Stomach smooth muscle (tissue), 2 donors: ENCODE data around the gene DLL1.
"Not testable (repeated sequence)": the region's sequence is repeated elsewhere in the genome, so short reads cannot be mapped to it uniquely, and the experiment has no call there.

Source experiments
- H3K27ac ChIP-seq: one replicate; pipeline ENCODE4 v1.7.0; 2013; ENCODE audit warnings: mild to moderate bottlenecking, low read length, inconsistent platforms
- H3K27me3 ChIP-seq, 2 donors: one replicate each; pipeline ENCODE4 v1.7.0; 2013; ENCODE audit warnings: low read length in 2 of 2; ENCODE audit not compliant: insufficient read depth in 2 of 2, control insufficient read depth in 1 of 2
- H3K36me3 ChIP-seq, 2 donors: one replicate each; pipeline ENCODE4 v1.7.0; 2013; ENCODE audit warnings: low read length in 2 of 2; ENCODE audit not compliant: control insufficient read depth in 2 of 2, insufficient read depth in 2 of 2
- H3K4me1 ChIP-seq: one replicate; pipeline ENCODE4 v1.7.0; 2013; ENCODE audit warnings: low read length; ENCODE audit not compliant: control insufficient read depth, insufficient read depth
- H3K4me3 ChIP-seq, 2 donors: one replicate each; pipeline ENCODE4 v1.7.0; 2013; ENCODE audit warnings: low read length in 2 of 2
- H3K9ac ChIP-seq, 2 donors: one replicate each; pipeline ENCODE4 v1.7.0; 2013; ENCODE audit warnings: low read length in 2 of 2, mild to moderate bottlenecking in 1 of 2
- H3K9me3 ChIP-seq, 2 donors: one replicate each; pipeline ENCODE4 v1.7.0; 2013; ENCODE audit warnings: low read length in 2 of 2; ENCODE audit not compliant: control insufficient read depth in 2 of 2
- donor health status: healthy.
- donor health status: Pancreatic carcinoma.

The DLL1 gene

DNA sequence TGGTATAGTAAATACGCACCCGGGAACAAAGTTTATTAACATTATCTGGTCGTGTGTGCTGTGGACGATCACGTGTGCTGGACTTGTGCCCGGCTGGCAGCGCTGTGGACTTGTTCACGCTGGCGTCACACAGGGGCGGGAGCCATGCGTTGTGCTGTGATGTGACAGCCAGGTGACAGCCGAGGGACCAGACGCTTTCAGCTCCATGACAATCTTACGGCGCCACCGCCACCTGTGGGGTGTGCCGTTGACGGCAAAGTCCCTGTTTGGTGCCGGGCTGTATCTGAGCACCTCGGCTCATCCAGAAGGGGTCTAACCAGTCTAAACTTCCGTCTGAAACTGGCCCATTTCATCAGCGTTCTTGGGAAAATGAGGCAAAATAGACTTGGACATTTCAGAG is 25.2 kb downstream of the DLL1 start:
- no peak overlapping the region for H3K4me3 ChIP-seq
- H3K36me3 ChIP-seq, result no peaks in the 10 kb centered on the region
- H3K4me1 ChIP-seq, result no peaks in the 10 kb centered on the region
- no peaks in the 10 kb centered on the region for H3K9me3 ChIP-seq
- H3K27ac ChIP-seq, result no peak overlapping the region
- H3K27me3 ChIP-seq, result peaks cover 0 to 4% of the 10 kb centered on the region in 2 donors
- H3K9ac ChIP-seq, result no peak overlapping the region

DNA sequence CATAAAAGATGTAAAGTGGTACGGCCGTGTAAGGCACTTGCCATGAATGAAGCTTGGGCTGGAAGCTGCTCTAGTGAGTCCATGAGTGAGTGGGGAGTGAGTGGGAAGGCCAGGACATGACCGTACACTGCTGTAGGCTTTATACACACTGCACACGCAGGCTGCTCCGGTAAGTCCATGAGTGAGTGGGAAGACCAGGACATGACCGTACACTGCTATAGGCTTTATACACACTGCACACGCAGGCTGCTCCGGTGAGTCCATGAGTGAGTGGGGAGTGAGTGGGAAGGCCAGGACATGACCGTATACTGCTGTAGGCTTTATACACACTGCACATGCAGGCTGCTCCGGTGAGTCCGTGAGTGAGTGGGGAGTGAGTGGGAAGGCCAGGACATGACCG is 26.2 kb downstream of the DLL1 start:
- H3K27me3 ChIP-seq, H3K27ac ChIP-seq, H3K9me3 ChIP-seq, H3K9ac ChIP-seq, H3K4me3 ChIP-seq, H3K36me3 ChIP-seq, H3K4me1 ChIP-seq: not testable (repeated sequence)

DNA sequence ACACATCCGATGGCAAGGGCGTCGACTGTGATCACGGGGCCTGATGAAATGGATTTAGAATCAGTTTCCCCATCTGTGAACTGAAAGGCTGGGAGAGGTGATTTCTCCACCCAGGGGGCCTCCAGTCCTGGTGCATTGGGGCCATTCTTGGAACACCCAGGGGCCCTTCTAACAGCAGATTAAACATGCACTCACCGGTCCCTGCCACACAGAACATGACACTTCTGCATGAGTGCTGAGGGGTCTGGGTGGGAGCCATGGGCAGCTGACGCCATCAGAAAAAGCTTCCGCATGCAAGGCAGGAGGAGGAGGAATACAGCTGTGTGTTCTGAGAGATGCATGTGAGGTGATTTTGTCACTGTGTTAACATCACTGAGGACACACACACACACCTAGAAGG is 26.8 kb downstream of the DLL1 start:
- H3K27ac ChIP-seq, result no peak overlapping the region
- peaks cover 0 to 4% of the 10 kb centered on the region in 2 donors for H3K27me3 ChIP-seq
- H3K36me3 ChIP-seq, result no peaks in the 10 kb centered on the region
- no peaks in the 10 kb centered on the region for H3K9me3 ChIP-seq
- H3K4me1 ChIP-seq, result no peaks in the 10 kb centered on the region
- H3K9ac ChIP-seq, result no peak overlapping the region
- H3K4me3 ChIP-seq, result no peak overlapping the region

DNA sequence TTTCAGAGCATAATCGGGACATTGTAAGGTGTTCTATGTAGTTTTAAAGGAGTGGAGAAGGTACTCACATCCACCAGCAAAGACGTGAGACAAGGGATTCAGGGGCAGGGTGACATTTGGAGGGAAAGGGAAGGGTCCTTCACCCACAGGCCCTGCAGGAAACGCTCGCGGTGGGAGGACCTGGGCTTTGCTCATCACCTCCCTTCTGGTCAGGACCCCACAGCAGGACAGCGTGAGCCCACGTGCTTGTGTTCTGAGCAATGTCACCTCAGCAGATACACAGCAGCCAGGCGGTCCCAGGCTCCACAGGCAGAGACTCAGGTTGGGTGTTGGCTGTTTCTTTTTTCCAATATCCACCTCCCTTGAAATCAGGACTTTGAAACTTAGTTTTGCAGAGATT is 27.5 kb downstream of the DLL1 start:
- H3K4me3 ChIP-seq, result no peak overlapping the region
- H3K9ac ChIP-seq, result no peak overlapping the region
- peaks cover 0 to 4% of the 10 kb centered on the region in 2 donors for H3K27me3 ChIP-seq
- no peaks in the 10 kb centered on the region for H3K9me3 ChIP-seq
- H3K36me3 ChIP-seq, result no peaks in the 10 kb centered on the region
- H3K4me1 ChIP-seq, result no peaks in the 10 kb centered on the region
- no peak overlapping the region for H3K27ac ChIP-seq

DNA sequence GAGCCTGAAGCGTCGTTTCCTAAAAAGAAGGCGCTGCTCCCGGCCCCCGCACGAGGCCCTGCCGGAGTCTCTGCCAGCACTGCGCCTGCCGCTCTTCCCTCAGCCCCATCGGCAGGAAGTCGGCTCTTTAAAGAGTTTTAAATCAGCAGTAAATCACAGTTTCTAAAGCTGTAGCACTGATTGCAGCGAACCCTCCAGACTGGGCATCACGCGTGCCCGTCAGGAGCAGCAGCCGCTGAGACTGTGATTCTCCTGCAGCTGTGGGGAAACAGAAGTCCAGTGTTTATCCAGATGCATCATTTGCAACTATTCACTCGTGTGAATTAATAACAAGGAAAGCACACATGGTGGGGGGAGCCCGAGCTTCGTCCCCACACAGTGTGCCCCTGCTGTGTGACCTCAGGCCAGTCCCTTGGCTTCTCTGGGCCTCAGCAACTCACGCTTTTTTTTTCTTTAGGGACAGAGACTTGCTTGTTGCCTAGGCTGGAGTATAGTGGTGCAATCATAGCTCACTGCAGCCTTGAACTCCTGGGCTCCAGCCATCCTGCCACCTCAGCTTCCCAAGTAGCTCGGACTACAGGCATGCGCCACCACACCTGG is 28.3 kb downstream of the DLL1 start:
- H3K4me1 ChIP-seq, result no peaks in the 10 kb centered on the region
- no peaks in the 10 kb centered on the region for H3K9me3 ChIP-seq
- no peaks in the 10 kb centered on the region for H3K36me3 ChIP-seq
- no peak overlapping the region for H3K9ac ChIP-seq
- H3K27me3 ChIP-seq, result peaks cover 0 to 4% of the 10 kb centered on the region in 2 donors
- H3K4me3 ChIP-seq, result no peak overlapping the region
- no peak overlapping the region for H3K27ac ChIP-seq

DNA sequence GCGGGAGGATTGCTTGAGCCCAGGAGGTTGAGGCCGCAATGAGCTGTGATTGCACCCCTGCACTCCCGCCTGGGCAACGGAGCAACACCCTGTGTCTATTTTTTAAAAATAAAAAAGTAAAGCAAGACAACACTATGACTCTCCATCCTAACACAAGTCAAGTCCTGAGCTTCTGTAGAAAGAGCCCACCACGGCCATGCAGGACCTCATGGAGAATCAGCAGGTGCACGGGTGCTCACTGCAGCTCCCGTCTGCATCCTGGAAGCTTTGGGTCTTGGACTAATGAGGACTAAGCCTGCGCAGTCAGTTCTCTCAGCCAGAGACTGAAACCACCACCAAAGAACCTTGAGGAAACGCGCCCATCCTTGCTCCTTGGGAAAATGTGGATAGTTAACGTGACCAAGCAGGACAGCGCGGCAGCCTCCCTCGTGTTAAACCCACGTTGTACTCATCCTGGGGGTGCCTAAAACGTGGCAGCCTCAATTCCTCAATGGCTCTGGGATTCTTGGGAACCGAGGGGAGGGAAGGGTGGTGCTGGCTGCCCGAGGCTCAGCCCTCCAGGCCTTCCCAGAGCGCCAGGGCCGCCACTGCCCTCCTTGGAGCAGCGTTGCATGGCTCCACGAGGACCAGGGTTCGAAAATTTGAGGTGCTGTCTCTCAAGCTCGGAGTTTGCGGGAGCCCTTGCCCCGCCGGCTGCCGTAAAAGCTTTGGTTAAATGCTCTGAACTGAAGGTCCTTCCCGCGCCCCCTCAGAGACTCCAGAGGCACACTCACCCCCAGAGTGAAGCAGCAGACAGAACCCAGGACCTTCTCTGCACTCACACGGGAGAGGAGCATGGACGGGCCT is 29.0 kb downstream of the DLL1 start:
- H3K9ac ChIP-seq, result no peak overlapping the region
- peaks cover 0 to 4% of the 10 kb centered on the region in 2 donors for H3K27me3 ChIP-seq
- H3K36me3 ChIP-seq, result no peaks in the 10 kb centered on the region
- no peaks in the 10 kb centered on the region for H3K4me1 ChIP-seq
- no peak overlapping the region for H3K27ac ChIP-seq
- H3K9me3 ChIP-seq, result no peaks in the 10 kb centered on the region
- H3K4me3 ChIP-seq, result no peak overlapping the region

DNA sequence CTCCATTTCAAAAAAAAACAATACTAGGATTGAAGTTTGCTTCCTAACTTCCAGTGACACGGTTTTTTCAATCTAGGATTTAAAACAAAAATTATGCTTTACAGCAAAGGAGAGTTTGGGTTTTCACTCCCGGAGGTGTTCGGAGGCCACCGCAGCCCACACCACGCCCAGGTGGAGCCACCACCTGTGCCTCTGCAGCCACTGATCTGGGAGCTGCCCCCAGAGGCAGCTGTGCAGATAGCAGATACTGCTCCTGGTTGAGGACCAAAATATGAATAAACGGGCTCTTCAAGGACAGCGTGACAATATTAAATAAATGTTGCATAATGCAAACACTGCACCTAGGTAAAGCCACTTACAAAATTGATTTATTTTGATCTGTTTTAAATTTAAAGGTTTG is 30.2 kb downstream of the DLL1 start:
- Histone ChIP-seq H3K27me3 (peaks cover 0 to 4% of the 10 kb centered on the region in 2 donors), H3K4me1 (no peaks in the 10 kb centered on the region), H3K9me3 (no peaks in the 10 kb centered on the region), H3K9ac (no peak overlapping the region), H3K4me3 (no peak overlapping the region), H3K36me3 (no peaks in the 10 kb centered on the region), H3K27ac (no peak overlapping the region)

DNA sequence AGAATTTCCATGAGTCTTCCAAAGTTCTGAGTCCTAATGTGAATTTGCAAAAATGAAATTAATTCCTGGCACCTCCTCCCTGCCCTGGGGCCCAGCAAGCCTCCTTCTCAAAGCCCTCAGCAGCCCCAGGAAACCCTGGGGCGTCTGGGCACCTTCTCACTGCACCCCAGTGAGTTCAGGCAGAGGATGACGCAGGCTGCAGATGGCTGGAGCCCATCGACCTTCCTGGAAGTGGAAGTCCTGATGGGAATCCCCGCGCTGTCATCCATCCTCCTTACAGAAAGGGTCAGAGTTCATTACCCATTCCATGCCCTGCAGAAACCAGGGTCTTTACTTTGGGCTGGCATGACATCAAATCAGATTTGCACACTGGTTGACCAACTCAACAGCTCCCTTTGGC is 31.6 kb downstream of the DLL1 start:
- Histone ChIP-seq H3K36me3 (no peaks in the 10 kb centered on the region), H3K4me3 (no peak overlapping the region), H3K9me3 (no peaks in the 10 kb centered on the region), H3K4me1 (no peaks in the 10 kb centered on the region), H3K9ac (no peak overlapping the region), H3K27me3 (peaks cover 0 to 7% of the 10 kb centered on the region in 2 donors), H3K27ac (no peak overlapping the region)

DNA sequence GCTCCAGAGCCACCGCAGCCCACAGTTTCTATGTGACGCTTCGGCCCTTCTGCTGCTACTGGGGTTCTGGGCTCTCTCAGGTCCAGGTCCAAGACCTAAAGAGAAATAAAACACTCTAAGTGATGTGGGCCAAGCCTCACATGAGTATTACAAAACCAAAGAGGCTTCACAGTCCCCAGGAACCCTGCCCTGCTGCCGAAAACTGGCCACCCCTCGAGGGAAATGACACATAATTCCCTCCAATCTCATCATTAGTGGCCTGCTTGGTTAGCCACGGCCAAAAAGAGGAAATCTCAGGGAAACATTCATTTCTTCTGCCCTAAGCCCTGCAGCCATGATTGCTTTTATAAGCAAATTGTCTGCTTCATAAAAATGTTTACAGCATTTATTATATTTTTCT is 32.5 kb downstream of the DLL1 start:
- H3K27ac ChIP-seq, result no peak overlapping the region
- H3K36me3 ChIP-seq, result no peaks in the 10 kb centered on the region
- no peaks in the 10 kb centered on the region for H3K4me1 ChIP-seq
- peaks cover 0 to 6% of the 10 kb centered on the region in 2 donors for H3K27me3 ChIP-seq
- no peak overlapping the region for H3K4me3 ChIP-seq
- no peak overlapping the region for H3K9ac ChIP-seq
- no peaks in the 10 kb centered on the region for H3K9me3 ChIP-seq

DNA sequence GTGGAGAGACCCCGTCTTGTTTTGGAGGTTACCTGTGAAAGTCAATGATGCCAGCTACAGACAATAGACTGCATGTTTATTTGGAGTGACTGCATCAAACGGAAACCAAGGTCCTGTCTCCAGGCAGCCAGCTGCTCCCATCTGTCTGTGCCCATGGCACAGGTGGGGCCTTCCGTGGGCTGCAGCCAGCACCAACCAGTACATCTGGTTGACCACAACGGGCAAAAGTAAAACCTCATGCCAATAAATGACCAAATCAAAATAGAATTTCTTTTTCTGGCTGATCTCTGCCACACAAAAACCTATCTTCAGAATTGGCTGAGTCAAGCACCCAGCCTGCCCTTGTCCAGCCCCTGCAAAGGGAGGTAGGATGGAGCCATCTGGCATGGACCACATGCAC is 33.5 kb downstream of the DLL1 start:
- no peaks in the 10 kb centered on the region for H3K36me3 ChIP-seq
- H3K27me3 ChIP-seq, result peaks cover 0 to 6% of the 10 kb centered on the region in 2 donors
- no peaks in the 10 kb centered on the region for H3K4me1 ChIP-seq
- no peak overlapping the region for H3K27ac ChIP-seq
- H3K9ac ChIP-seq, result no peak overlapping the region
- H3K4me3 ChIP-seq, result no peak overlapping the region
- H3K9me3 ChIP-seq, result no peaks in the 10 kb centered on the region

DNA sequence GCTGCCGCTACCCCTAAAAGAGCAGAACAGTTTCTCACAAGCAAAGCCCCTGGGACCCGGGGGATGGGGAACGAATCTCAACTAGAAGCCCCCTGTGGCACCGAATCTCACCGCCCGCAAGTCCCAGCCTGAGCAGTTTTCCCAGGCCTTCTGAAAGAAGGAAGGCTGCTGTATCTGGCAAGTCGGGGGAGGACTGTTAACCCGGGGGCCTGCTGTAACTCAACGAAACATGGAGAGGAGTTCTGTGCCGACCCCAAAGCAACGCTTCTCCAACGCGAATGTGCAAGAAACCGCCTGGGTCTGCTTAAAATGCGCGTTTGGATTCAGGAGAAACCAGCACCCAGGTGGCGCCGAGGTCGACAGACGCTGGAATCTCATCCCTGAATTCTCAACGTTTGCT is 34.2 kb downstream of the DLL1 start:
- peaks cover 0 to 5% of the 10 kb centered on the region in 2 donors for H3K27me3 ChIP-seq
- no peak overlapping the region for H3K9ac ChIP-seq
- H3K9me3 ChIP-seq, result no peaks in the 10 kb centered on the region
- no peak overlapping the region for H3K4me3 ChIP-seq
- no peak overlapping the region for H3K27ac ChIP-seq
- H3K36me3 ChIP-seq, result no peaks in the 10 kb centered on the region
- no peaks in the 10 kb centered on the region for H3K4me1 ChIP-seq
